CD14-positive monocyte (primary cell): Measurements from ENCODE around the gene HCRT. TPM values are rescaled to one million over a fixed set of nuclear protein-coding genes. Genes with fewer than 3 reads are reported as not detected.
A peak's percentile ranks its signal among the peaks of the same experiment; 100 is the strongest.

Source experiments
- DNase-seq, 3 donors: peaks; one replicate each; pipeline ENCODE4 v3.0.0-alpha.2; 2011 to 2022
- H2AFZ ChIP-seq: 2 replicates; pipeline ENCODE4 v1.6.0; 2012; ENCODE audit warnings: mild to moderate bottlenecking, low read depth, low read length, inconsistent platforms; ENCODE audit not compliant: insufficient read depth, poor library complexity, severe bottlenecking
- H3K27ac ChIP-seq, 2 donors: 1 replicate in 1 of 2; 2 replicates in 1 of 2; pipeline ENCODE4 v1.5.1; 2012 to 2013; ENCODE audit warnings: low read length in 2 of 2, control low read depth in 1 of 2, inconsistent platforms in 1 of 2, low read depth in 1 of 2, mild to moderate bottlenecking in 1 of 2
- H3K27me3 ChIP-seq, 2 donors: one replicate each; pipeline versions ENCODE4 v1.6.0 to v1.6.1; 2011 to 2013; ENCODE audit warnings: low read length in 2 of 2; ENCODE audit not compliant: control insufficient read depth in 2 of 2, insufficient read depth in 2 of 2
- H3K36me3 ChIP-seq, 2 donors: replicated peaks in 1 of 2; 1 replicate in 1 of 2; 2 replicates in 1 of 2; pipeline versions ENCODE4 v1.5.1 to v1.6.1; 2012 to 2013; ENCODE audit warnings: low read length in 2 of 2, control low read depth in 1 of 2, inconsistent platforms in 1 of 2, mild to moderate bottlenecking in 1 of 2; ENCODE audit not compliant: insufficient read depth in 2 of 2, control insufficient read depth in 1 of 2
- H3K4me1 ChIP-seq, 2 donors: 1 replicate in 1 of 2; 2 replicates in 1 of 2; pipeline versions ENCODE4 v1.5.1 to v1.6.1; 2012 to 2013; ENCODE audit warnings: low read length in 2 of 2, control low read depth in 1 of 2, inconsistent platforms in 1 of 2, mild to moderate bottlenecking in 1 of 2, moderate library complexity in 1 of 2; ENCODE audit not compliant: insufficient read depth in 2 of 2, control insufficient read depth in 1 of 2
- H3K4me2 ChIP-seq: replicated peaks from 2 replicates; pipeline ENCODE3; 2012; ENCODE audit warnings: low read length, moderate library complexity, mild to moderate bottlenecking; ENCODE audit not compliant: poor library complexity, severe bottlenecking; ENCODE audit errors: extremely low read depth
- H3K4me3 ChIP-seq, 3 experiments: fragments of 200-600 bp in 1 of 3; sonication (generic) in 1 of 3; replicated peaks in 1 of 3; 1 replicate in 2 of 3; 2 replicates in 1 of 3; pipeline ENCODE4 v1.5.1; 2011 to 2013; ENCODE audit warnings: low read length in 3 of 3, mild to moderate bottlenecking in 3 of 3, control low read depth in 2 of 3, low read depth in 2 of 3, inconsistent platforms in 1 of 3, moderate library complexity in 1 of 3
- H3K79me2 ChIP-seq: 2 replicates; pipeline ENCODE4 v1.6.0; 2012; ENCODE audit warnings: mild to moderate bottlenecking, control low read depth, inconsistent platforms, low read length, moderate library complexity; ENCODE audit not compliant: insufficient read depth
- H3K9ac ChIP-seq: 2 replicates; pipeline ENCODE4 v1.6.0; 2017; ENCODE audit warnings: low read length, mild to moderate bottlenecking; ENCODE audit not compliant: insufficient read depth, poor library complexity, severe bottlenecking
- H3K9me3 ChIP-seq, 2 donors: replicated peaks in 1 of 2; 1 replicate in 1 of 2; 2 replicates in 1 of 2; pipeline versions ENCODE4 v1.5.1 to v1.6.1; 2012 to 2013; ENCODE audit warnings: low read length in 2 of 2, control low read depth in 1 of 2; ENCODE audit not compliant: control insufficient read depth in 1 of 2, insufficient read depth in 1 of 2
- H4K20me1 ChIP-seq: 2 replicates; pipeline ENCODE4 v1.6.0; 2012; ENCODE audit warnings: mild to moderate bottlenecking, low read length, control low read depth, moderate library complexity; ENCODE audit not compliant: insufficient read depth
- H3K27ac Mint-ChIP-seq, 7 donors: one replicate each; pipeline ENCODE4 v1.8.0; 2020; ENCODE audit warnings: mild to moderate bottlenecking in 7 of 7, mixed read lengths in 7 of 7, moderate library complexity in 6 of 7, inconsistent platforms in 2 of 7
- H3K27me3 Mint-ChIP-seq, 3 donors: one replicate each; pipeline ENCODE4 v1.8.0; 2021 to 2022; ENCODE audit warnings: low read depth in 3 of 3, mild to moderate bottlenecking in 3 of 3, mixed read lengths in 3 of 3, moderate library complexity in 3 of 3, inconsistent platforms in 1 of 3
- H3K36me3 Mint-ChIP-seq, 2 donors: one replicate each; pipeline ENCODE4 v1.8.0; 2020; ENCODE audit warnings: mixed read lengths in 2 of 2, inconsistent platforms in 1 of 2, mild to moderate bottlenecking in 1 of 2
- H3K4me1 Mint-ChIP-seq: one replicate; pipeline ENCODE4 v1.8.0; 2020; ENCODE audit warnings: mild to moderate bottlenecking, mixed read lengths
- H3K4me3 Mint-ChIP-seq, 2 donors: one replicate each; pipeline ENCODE4 v1.8.0; 2020; ENCODE audit warnings: mild to moderate bottlenecking in 2 of 2, mixed read lengths in 2 of 2, moderate library complexity in 1 of 2
- H3K9me3 Mint-ChIP-seq, 7 donors: one replicate each; pipeline ENCODE4 v1.8.0; 2020 to 2022; ENCODE audit warnings: mixed read lengths in 7 of 7, mild to moderate bottlenecking in 6 of 7, moderate library complexity in 6 of 7, inconsistent platforms in 2 of 7
- CTCF ChIP-seq: fragments of 200-600 bp; IDR thresholded peaks from one replicate; pipeline ENCODE4 v1.8.0; 2022; ENCODE audit warnings: antibody characterized with exemption, mild to moderate bottlenecking
- WGBS: methylation state at CpG from one replicate; pipeline ENCODE4 v1.1.5; 2013; ENCODE audit warnings: missing lambda C conversion rate; ENCODE audit not compliant: insufficient coverage; 5-methylcytosine and 5-hydroxymethylcytosine counted together
- intact Hi-C, 2 donors: fragments of 100-400 bp; cut with micrococcal nuclease; formaldehyde crosslinking; loops; one replicate each; pipeline versions ENCODE4 v1.15.0 to v1.15.1; 2023
- polyA plus RNA-seq, 3 donors: library from polyadenylated mRNA; depleted of rRNA in 1 of 3; unstranded in 2 of 3; stranded (reverse) in 1 of 3; fragments of 300-500 nt in 2 of 3; fragments of >200 nt in 1 of 3; fragmentation: Illumina TruSeq in 2 of 3; gene quantifications; 1 replicate in 2 of 3; 2 replicates in 1 of 3; pipeline ENCODE4 v1.2.3, GENCODE V29; 2012 to 2021

Gene HCRT
- polyA plus RNA-seq, 3 donors, result not detected

- Histone ChIP-seq H3K4me1 (peaks cover 19 to 23% of the 10 kb centered on the region in 2 donors), H3K9ac (no peak overlapping the region), H3K9me3 (no peaks in the 10 kb centered on the region), H3K27me3 (no peaks in the 10 kb centered on the region), H4K20me1 (no peaks in the 10 kb centered on the region), H3K4me3 (no peak overlapping the region), H3K36me3 (peaks cover 46 to 63% of the 10 kb centered on the region in 2 donors), H3K4me2 (no peak overlapping the region), H3K79me2 (no peaks in the 10 kb centered on the region), H2AFZ (no peak overlapping the region), H3K27ac (peak overlapping the region in 1 of 2 donors; percentile 93)
- DNase-seq, result no peak
- 87% methylated on average over 6 of the region's 14 CpGs for WGBS
- Mint-ChIP-seq H3K27me3 (peaks cover 0 to 4% (median 0%) of the 10 kb centered on the region in 3 donors), H3K9me3 (no peaks in the 10 kb centered on the region), H3K36me3 (peaks cover 52 to 64% of the 10 kb centered on the region in 2 donors), H3K27ac (peak overlapping the region in 4 of 7 donors; percentile 4 to 75 (median 52)), H3K4me3 (no peak overlapping the region), H3K4me1 (peaks cover 17% of the 10 kb centered on the region)
- no peak for TF ChIP-seq CTCF
- intact Hi-C loops, result no loop called here
These were observed 15.6 kb upstream of the HCRT start for GRCh38 chr17:42200706-42201457.

DNA sequence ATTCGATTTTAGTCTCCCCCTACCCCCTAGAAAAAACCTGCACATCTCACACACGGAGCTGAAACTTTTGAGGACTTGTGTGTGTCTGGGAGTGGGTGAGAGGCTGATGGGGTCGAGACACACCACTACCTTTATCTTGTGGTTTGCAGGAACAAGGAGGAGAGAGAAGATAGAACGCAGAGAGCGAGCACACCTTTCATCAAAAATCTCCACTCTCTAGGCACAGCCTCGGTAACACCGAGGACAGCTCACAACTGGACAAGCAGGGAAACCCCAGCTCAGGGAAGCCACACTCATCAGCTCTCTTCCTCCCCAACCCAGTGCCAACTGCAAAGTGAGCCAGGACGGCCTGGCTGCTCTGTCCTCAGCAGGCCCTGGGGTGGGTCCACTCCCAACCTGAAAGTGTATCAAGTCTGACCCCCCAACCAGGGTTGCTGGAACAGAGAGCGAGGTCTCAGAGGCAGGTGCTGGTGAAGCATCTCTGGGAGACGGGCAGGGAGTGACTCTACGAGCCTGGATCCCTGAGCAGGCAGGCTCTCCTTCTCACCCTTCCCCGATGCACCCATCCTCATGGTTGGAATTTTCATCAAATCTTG is 14.3 kb upstream of the HCRT start:
- peak overlapping the region; percentile 54 for H3K9ac ChIP-seq
- Mint-ChIP-seq H3K4me3 (no peak overlapping the region), H3K36me3 (peaks cover 41 to 51% of the 10 kb centered on the region in 2 donors), H3K9me3 (no peaks in the 10 kb centered on the region), H3K27ac (peak overlapping the region; percentile 92 to 99 (median 93)), H3K4me1 (peaks cover 18% of the 10 kb centered on the region), H3K27me3 (peaks cover 0 to 4% (median 0%) of the 10 kb centered on the region in 3 donors)
- H3K9me3 ChIP-seq, result no peaks in the 10 kb centered on the region
- DNase-seq, result peak in 1 of 3 donors; percentile 54
- no peak overlapping the region for H3K4me3 ChIP-seq
- no peaks in the 10 kb centered on the region for H3K27me3 ChIP-seq
- H3K27ac ChIP-seq, result peak overlapping the region; percentile 90 to 93
- intact Hi-C loops, result no loop called here
- peak overlapping the region; percentile 50 for H2AFZ ChIP-seq
- 63% methylated on average over 3 of the region's 12 CpGs for WGBS
- no peak overlapping the region for H3K4me2 ChIP-seq
- peaks cover 21 to 26% of the 10 kb centered on the region in 2 donors for H3K4me1 ChIP-seq
- no peak for TF ChIP-seq CTCF
- no peaks in the 10 kb centered on the region for H3K79me2 ChIP-seq
- H4K20me1 ChIP-seq, result no peaks in the 10 kb centered on the region
- H3K36me3 ChIP-seq, result peaks cover 43 to 49% of the 10 kb centered on the region in 2 donors
